Liver (tissue), 3 donors: ENCODE results near the gene AQP10.

Experiments
- FOXA1 ChIP-seq: IDR thresholded peaks from 2 replicates; pipeline ENCODE4 v1.6.1; 2016; ENCODE audit warnings: antibody characterized with exemption
- JUND ChIP-seq, 2 donors: IDR thresholded peaks; 2 replicates each; pipeline ENCODE4 v1.6.1; 2016; ENCODE audit warnings: antibody characterized with exemption in 2 of 2
- RAD21 ChIP-seq, 2 donors: IDR thresholded peaks; 2 replicates each; pipeline ENCODE4 v1.6.1; 2016; ENCODE audit warnings: antibody characterized with exemption in 2 of 2, mild to moderate bottlenecking in 2 of 2
- SP1 ChIP-seq: IDR thresholded peaks from 2 replicates; pipeline ENCODE4 v1.6.1; 2018; ENCODE audit warnings: antibody characterized with exemption, mild to moderate bottlenecking
- TAF1 ChIP-seq: conservative IDR thresholded peaks from 2 replicates; pipeline ENCODE4 v1.6.1; 2016; ENCODE audit warnings: antibody characterized with exemption, mild to moderate bottlenecking
- TF ChIP-seq, protein P1 (sequence below): fragments of 150-350 bp; IDR thresholded peaks from 2 replicates; pipeline ENCODE4 v1.5.1; 2017; ENCODE audit warnings: improper control_type of control experiment, low read depth, low read length; ENCODE audit not compliant: missing input control
- TF ChIP-seq, protein P2 (sequence below): IDR thresholded peaks from 2 replicates; pipeline ENCODE4 v1.6.1; 2016; ENCODE audit warnings: antibody characterized with exemption
- TF ChIP-seq, protein P3 (sequence below): IDR thresholded peaks from 2 replicates; pipeline ENCODE4 v1.6.1; 2016; ENCODE audit warnings: antibody characterized with exemption, mild to moderate bottlenecking
- TF ChIP-seq, protein P4 (sequence below): IDR thresholded peaks from 2 replicates; pipeline ENCODE4 v1.6.1; 2016; ENCODE audit warnings: antibody characterized with exemption
- donor health status: healthy.
- donor health status: healthy.

DNA sequence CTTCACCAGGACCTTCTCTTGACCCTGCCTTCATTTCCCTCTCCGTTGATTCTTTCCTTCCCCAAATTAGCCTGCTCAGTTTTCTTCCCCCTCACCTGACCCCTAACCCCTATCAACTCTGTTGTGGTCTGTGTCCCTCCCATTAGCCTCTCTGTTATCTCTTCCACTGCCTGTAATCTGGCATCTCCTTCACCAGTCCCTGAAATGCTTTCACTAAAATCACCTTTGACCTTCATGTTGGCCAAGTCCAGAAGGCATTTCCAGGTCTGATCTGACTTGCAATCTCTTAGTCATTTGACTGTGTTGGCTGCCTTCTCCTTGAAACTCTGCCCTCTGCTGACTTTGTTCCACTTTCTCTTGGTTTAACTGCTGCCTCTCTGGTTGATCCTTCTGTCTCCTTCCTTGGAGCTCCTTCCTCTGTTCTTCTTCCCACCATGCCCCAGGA, 32.6 kb downstream of the AQP10 start:
- TF ChIP-seq, protein P1, sequence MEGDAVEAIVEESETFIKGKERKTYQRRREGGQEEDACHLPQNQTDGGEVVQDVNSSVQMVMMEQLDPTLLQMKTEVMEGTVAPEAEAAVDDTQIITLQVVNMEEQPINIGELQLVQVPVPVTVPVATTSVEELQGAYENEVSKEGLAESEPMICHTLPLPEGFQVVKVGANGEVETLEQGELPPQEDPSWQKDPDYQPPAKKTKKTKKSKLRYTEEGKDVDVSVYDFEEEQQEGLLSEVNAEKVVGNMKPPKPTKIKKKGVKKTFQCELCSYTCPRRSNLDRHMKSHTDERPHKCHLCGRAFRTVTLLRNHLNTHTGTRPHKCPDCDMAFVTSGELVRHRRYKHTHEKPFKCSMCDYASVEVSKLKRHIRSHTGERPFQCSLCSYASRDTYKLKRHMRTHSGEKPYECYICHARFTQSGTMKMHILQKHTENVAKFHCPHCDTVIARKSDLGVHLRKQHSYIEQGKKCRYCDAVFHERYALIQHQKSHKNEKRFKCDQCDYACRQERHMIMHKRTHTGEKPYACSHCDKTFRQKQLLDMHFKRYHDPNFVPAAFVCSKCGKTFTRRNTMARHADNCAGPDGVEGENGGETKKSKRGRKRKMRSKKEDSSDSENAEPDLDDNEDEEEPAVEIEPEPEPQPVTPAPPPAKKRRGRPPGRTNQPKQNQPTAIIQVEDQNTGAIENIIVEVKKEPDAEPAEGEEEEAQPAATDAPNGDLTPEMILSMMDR: no peak
- TF ChIP-seq SP1: peak; percentile 63
- TF ChIP-seq, protein P2, sequence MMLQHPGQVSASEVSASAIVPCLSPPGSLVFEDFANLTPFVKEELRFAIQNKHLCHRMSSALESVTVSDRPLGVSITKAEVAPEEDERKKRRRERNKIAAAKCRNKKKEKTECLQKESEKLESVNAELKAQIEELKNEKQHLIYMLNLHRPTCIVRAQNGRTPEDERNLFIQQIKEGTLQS: no peak
- TF ChIP-seq, protein P3, sequence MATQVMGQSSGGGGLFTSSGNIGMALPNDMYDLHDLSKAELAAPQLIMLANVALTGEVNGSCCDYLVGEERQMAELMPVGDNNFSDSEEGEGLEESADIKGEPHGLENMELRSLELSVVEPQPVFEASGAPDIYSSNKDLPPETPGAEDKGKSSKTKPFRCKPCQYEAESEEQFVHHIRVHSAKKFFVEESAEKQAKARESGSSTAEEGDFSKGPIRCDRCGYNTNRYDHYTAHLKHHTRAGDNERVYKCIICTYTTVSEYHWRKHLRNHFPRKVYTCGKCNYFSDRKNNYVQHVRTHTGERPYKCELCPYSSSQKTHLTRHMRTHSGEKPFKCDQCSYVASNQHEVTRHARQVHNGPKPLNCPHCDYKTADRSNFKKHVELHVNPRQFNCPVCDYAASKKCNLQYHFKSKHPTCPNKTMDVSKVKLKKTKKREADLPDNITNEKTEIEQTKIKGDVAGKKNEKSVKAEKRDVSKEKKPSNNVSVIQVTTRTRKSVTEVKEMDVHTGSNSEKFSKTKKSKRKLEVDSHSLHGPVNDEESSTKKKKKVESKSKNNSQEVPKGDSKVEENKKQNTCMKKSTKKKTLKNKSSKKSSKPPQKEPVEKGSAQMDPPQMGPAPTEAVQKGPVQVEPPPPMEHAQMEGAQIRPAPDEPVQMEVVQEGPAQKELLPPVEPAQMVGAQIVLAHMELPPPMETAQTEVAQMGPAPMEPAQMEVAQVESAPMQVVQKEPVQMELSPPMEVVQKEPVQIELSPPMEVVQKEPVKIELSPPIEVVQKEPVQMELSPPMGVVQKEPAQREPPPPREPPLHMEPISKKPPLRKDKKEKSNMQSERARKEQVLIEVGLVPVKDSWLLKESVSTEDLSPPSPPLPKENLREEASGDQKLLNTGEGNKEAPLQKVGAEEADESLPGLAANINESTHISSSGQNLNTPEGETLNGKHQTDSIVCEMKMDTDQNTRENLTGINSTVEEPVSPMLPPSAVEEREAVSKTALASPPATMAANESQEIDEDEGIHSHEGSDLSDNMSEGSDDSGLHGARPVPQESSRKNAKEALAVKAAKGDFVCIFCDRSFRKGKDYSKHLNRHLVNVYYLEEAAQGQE: peak; percentile 45
- peak; percentile 11 for TF ChIP-seq FOXA1
- TF ChIP-seq, protein P4, sequence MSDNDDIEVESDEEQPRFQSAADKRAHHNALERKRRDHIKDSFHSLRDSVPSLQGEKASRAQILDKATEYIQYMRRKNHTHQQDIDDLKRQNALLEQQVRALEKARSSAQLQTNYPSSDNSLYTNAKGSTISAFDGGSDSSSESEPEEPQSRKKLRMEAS: peak; percentile 55
- peak in 1 of 2 donors; percentile 77 for TF ChIP-seq JUND (IDR thresholded peaks at IDR 0.05)
- no peak for TF ChIP-seq TAF1
- peak; percentile 60 to 68 for TF ChIP-seq RAD21 (IDR thresholded peaks at IDR 0.05)
